ENCODE data around the gene LBH. TPM values are rescaled to one million over a fixed set of nuclear protein-coding genes. Genes with fewer than 3 reads are reported as not detected.
A peak's percentile ranks its signal among the peaks of the same experiment; 100 is the strongest.

The LBH gene
- total and polyA plus RNA-seq, 2 of the 13 experiments (the other 11 are each of a cell fraction or from before 2014, with no cell fraction given) = 0.09 to 0.25 TPM

DNA sequence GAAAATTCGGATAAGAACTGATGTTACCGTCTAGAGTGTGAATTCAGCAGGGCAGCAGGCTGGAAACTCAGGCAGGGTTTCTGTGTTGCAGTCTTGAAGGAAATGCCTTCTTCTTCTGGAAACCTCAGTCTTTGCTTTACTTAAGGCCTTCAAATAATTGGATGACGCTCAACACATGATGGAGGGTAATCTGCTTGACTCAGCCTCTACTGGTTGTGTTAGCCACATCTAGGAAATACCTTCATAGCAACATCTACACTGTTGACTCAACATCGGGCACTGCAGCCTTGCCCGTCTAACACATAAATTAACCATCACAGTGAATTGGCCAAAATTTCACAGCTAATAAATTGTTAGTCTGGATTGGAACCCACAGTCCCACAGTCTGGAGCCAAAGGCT is 47.3 kb upstream of the LBH start:
- no TSS peak for BruUV-seq (replicated peaks)
- in situ Hi-C loops (cut with HindIII; ENCODE audit: extremely low pct_ligation_motif_present, low pct_unique_long_range_greater_than_20kb) = no loop called here
- no peak for FAIRE-seq

DNA sequence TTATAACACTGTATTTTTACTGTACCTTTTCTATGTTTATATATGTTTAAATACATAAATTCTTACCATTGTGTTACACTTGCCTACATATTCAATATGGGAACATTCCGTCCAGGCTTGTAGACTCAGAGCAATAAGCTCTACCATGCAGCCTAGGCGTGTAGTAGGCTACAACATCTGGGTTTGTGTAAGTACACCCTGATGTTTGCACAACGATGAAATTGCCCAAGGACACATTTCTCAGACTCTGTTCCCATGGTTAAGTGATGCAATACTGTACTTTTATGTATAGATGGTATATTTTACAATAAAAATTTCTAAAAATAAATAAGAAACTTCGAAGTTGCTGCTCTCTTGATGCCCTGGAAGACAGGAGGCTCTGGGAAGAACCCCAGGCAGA is 46.2 kb upstream of the LBH start:
- no peak overlapping the region for H3K9ac ChIP-seq (ENCODE audit: insufficient read depth, low read depth, low read length)
- WGBS (ENCODE audit: low lambda C conversion rate) = 3% methylated on average over 4 of the region's 4 CpGs
- no peaks in the 10 kb centered on the region for H3K4me1 ChIP-seq (ENCODE audit: insufficient read depth, low read length)
- no peaks in the 10 kb centered on the region for H4K20me1 ChIP-seq (ENCODE audit: insufficient read depth, low read length)
- ATAC-seq = peak; percentile 94
- peaks cover 2 to 24% of the 10 kb centered on the region in 2 experiments; a peak in 2 of 5 replicates for H3K27me3 ChIP-seq (ENCODE audit: control insufficient read depth in 1 of 2, insufficient read depth in 2 of 2, low read length in 2 of 2)
- H3K4me2 ChIP-seq (ENCODE audit: low read depth, low read length) = no peak overlapping the region
- ChIA-PET CTCF (ENCODE audit: low intra/inter-chr PET ratio, low total read pairs) (no interaction called here), POLR2A (no interaction called here)
- in situ Hi-C loops (cut with HindIII; ENCODE audit: extremely low pct_ligation_motif_present, low pct_unique_long_range_greater_than_20kb) (no loop called here), intact Hi-C loops (cut with micrococcal nuclease; ENCODE audit: unreplicated experiment) (no loop called here)
- H3K9me3 ChIP-seq (ENCODE audit: low read length) = no peaks in the 10 kb centered on the region
- peak; percentile 43 for DNase-seq (ENCODE audit: low spot score)
- BruUV-seq (replicated peaks) = no TSS peak
- no peak overlapping the region for H3K4me3 ChIP-seq (replicated peaks in 1 of 3; ENCODE audit: insufficient read depth in 1 of 3, low read depth in 2 of 3, low read length in 3 of 3)
- no peak overlapping the region for H3K27ac ChIP-seq (ENCODE audit: extremely low read length, insufficient read depth, low read length)
- H3K36me3 ChIP-seq (replicated peaks in 1 of 2; ENCODE audit: control insufficient read depth in 1 of 2, insufficient read depth in 2 of 2, low read length in 2 of 2) = no peaks in the 10 kb centered on the region
- H3K79me2 ChIP-seq (ENCODE audit: insufficient read depth, low read length) = no peaks in the 10 kb centered on the region
- H2AFZ ChIP-seq (ENCODE audit: low read length) = no peak overlapping the region
- FAIRE-seq = peak; percentile 56
- TF ChIP-seq ZNF563 (CRISPR knock-in tag; IDR thresholded peaks at IDR 0.05) = no peak
- no peak for TF ChIP-seq ZNF776 (CRISPR knock-in tag; IDR thresholded peaks at IDR 0.05)
- TF ChIP-seq, protein P1, sequence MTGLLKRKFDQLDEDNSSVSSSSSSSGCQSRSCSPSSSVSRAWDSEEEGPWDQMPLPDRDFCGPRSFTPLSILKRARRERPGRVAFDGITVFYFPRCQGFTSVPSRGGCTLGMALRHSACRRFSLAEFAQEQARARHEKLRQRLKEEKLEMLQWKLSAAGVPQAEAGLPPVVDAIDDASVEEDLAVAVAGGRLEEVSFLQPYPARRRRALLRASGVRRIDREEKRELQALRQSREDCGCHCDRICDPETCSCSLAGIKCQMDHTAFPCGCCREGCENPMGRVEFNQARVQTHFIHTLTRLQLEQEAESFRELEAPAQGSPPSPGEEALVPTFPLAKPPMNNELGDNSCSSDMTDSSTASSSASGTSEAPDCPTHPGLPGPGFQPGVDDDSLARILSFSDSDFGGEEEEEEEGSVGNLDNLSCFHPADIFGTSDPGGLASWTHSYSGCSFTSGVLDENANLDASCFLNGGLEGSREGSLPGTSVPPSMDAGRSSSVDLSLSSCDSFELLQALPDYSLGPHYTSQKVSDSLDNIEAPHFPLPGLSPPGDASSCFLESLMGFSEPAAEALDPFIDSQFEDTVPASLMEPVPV (CRISPR knock-in tag; IDR thresholded peaks at IDR 0.05) = no peak
- TF ChIP-seq, protein P2, sequence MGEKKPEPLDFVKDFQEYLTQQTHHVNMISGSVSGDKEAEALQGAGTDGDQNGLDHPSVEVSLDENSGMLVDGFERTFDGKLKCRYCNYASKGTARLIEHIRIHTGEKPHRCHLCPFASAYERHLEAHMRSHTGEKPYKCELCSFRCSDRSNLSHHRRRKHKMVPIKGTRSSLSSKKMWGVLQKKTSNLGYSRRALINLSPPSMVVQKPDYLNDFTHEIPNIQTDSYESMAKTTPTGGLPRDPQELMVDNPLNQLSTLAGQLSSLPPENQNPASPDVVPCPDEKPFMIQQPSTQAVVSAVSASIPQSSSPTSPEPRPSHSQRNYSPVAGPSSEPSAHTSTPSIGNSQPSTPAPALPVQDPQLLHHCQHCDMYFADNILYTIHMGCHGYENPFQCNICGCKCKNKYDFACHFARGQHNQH (CRISPR knock-in tag; IDR thresholded peaks at IDR 0.05) = peak; percentile 58; the same call in 1 of the 2 replicates
- TF ChIP-seq GATAD2A (CRISPR knock-in tag; IDR thresholded peaks at IDR 0.05) = peak; percentile 74
- TF ChIP-seq FOXA3 (CRISPR knock-in tag; IDR thresholded peaks at IDR 0.05) = peak; percentile 83; the same call in 1 of the 2 replicates
- TF ChIP-seq EP300 (IDR thresholded peaks at IDR 0.05; ENCODE audit: low read depth in 2 of 2, low read length in 2 of 2) = peak in 1 of 2 experiments; percentile 67; a peak in 1 of 4 replicates
- no peak for TF ChIP-seq EP300 (CRISPR knock-in tag; IDR thresholded peaks at IDR 0.05; ENCODE audit: borderline replicate concordance)
- peak; percentile 36; the same call in 1 of the 2 replicates for TF ChIP-seq ZNF724P (CRISPR knock-in tag; IDR thresholded peaks at IDR 0.05; ENCODE audit: borderline replicate concordance)
- TF ChIP-seq ZNF12 (CRISPR knock-in tag; IDR thresholded peaks at IDR 0.05) = peak; percentile 87

More for the DNA sequence above, 47.3 kb upstream of the LBH start:
- H3K4me1 ChIP-seq (ENCODE audit: insufficient read depth, low read length) = no peaks in the 10 kb centered on the region
- H2AFZ ChIP-seq (ENCODE audit: low read length) = no peak overlapping the region
- WGBS (ENCODE audit: low lambda C conversion rate) = 24% methylated on average over 5 of the region's 5 CpGs
- H3K4me2 ChIP-seq (ENCODE audit: low read depth, low read length) = no peak overlapping the region
- no peak overlapping the region for H3K9ac ChIP-seq (ENCODE audit: insufficient read depth, low read depth, low read length)
- ATAC-seq (no peak), DNase-seq (ENCODE audit: low spot score) (no peak)
- intact Hi-C loops (cut with micrococcal nuclease; ENCODE audit: unreplicated experiment) = no loop called here
- no peak for TF ChIP-seq PRMT3 (CRISPR knock-in tag; IDR thresholded peaks at IDR 0.05; ENCODE audit: borderline replicate concordance, low read depth)
- TF ChIP-seq, protein P3, sequence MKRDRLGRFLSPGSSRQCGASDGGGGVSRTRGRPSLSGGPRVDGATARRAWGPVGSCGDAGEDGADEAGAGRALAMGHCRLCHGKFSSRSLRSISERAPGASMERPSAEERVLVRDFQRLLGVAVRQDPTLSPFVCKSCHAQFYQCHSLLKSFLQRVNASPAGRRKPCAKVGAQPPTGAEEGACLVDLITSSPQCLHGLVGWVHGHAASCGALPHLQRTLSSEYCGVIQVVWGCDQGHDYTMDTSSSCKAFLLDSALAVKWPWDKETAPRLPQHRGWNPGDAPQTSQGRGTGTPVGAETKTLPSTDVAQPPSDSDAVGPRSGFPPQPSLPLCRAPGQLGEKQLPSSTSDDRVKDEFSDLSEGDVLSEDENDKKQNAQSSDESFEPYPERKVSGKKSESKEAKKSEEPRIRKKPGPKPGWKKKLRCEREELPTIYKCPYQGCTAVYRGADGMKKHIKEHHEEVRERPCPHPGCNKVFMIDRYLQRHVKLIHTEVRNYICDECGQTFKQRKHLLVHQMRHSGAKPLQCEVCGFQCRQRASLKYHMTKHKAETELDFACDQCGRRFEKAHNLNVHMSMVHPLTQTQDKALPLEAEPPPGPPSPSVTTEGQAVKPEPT (CRISPR knock-in tag; IDR thresholded peaks at IDR 0.05; ENCODE audit: low read depth) = no peak
- TF ChIP-seq, protein P4, sequence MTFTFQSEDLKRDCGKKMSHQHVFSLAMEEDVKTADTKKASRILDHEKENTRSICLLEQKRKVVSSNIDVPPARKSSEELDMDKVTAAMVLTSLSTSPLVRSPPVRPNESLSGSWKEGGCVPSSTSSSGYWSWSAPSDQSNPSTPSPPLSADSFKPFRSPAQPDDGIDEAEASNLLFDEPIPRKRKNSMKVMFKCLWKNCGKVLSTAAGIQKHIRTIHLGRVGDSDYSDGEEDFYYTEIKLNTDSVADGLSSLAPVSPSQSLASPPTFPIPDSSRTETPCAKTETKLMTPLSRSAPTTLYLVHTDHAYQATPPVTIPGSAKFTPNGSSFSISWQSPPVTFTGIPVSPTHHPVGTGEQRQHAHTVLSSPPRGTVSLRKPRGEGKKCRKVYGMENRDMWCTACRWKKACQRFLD (CRISPR knock-in tag; IDR thresholded peaks at IDR 0.05; ENCODE audit: borderline replicate concordance) = no peak
- H3K79me2 ChIP-seq (ENCODE audit: insufficient read depth, low read length) = no peaks in the 10 kb centered on the region
- H3K27me3 ChIP-seq (ENCODE audit: control insufficient read depth in 1 of 2, insufficient read depth in 2 of 2, low read length in 2 of 2) = peaks cover 2 to 31% of the 10 kb centered on the region in 2 experiments; a peak in 2 of 5 replicates
- H3K9me3 ChIP-seq (ENCODE audit: low read length) = no peaks in the 10 kb centered on the region
- no peaks in the 10 kb centered on the region for H3K36me3 ChIP-seq (replicated peaks in 1 of 2; ENCODE audit: control insufficient read depth in 1 of 2, insufficient read depth in 2 of 2, low read length in 2 of 2)
- CTCF ChIA-PET (ENCODE audit: low intra/inter-chr PET ratio, low total read pairs) = no interaction called here
- no peak overlapping the region for H3K4me3 ChIP-seq (replicated peaks in 1 of 3; ENCODE audit: insufficient read depth in 1 of 3, low read depth in 2 of 3, low read length in 3 of 3)
- H3K27ac ChIP-seq (ENCODE audit: extremely low read length, insufficient read depth, low read length) = no peak overlapping the region
- POLR2A ChIA-PET = no interaction called here
- H4K20me1 ChIP-seq (ENCODE audit: insufficient read depth, low read length) = no peaks in the 10 kb centered on the region
